Mesodermal cell (in vitro differentiated cells): ENCODE measurements around the gene GALNT7. TPM values are rescaled to one million over a fixed set of nuclear protein-coding genes. Genes with fewer than 3 reads are reported as not detected.
"Not testable (repeated sequence)": the region's sequence is repeated elsewhere in the genome, so short reads cannot be mapped to it uniquely, and the experiment has no call there.

Experiments
- H3K27ac ChIP-seq: 2 replicates; pipeline ENCODE4 v1.7.0; 2013; ENCODE audit warnings: mild to moderate bottlenecking, low read depth, low read length, moderate library complexity; ENCODE audit not compliant: severe bottlenecking
- H3K36me3 ChIP-seq: 2 replicates; pipeline ENCODE4 v1.7.1; 2013; ENCODE audit warnings: mild to moderate bottlenecking, low read length, moderate library complexity; ENCODE audit not compliant: control insufficient read depth, insufficient read depth
- H3K4me1 ChIP-seq: one replicate; pipeline ENCODE4 v1.7.1; 2013; ENCODE audit warnings: mild to moderate bottlenecking, low read length; ENCODE audit not compliant: insufficient read depth, control insufficient read depth, poor library complexity, severe bottlenecking
- H3K4me3 ChIP-seq: 2 replicates; pipeline ENCODE4 v1.7.0; 2013; ENCODE audit warnings: low read length, control low read depth, mild to moderate bottlenecking; ENCODE audit not compliant: insufficient read depth, poor library complexity, severe bottlenecking; ENCODE audit errors: extremely low read depth
- H3K9me3 ChIP-seq: 2 replicates; pipeline ENCODE4 v1.7.1; 2013; ENCODE audit warnings: mild to moderate bottlenecking, low read length, moderate library complexity; ENCODE audit not compliant: control insufficient read depth
- WGBS, 2 experiments: methylation state at CpG; one replicate each; pipeline ENCODE4 v1.1.5; 2013; ENCODE audit warnings: missing lambda C conversion rate in 2 of 2; ENCODE audit not compliant: insufficient coverage in 2 of 2; 5-methylcytosine and 5-hydroxymethylcytosine counted together
- polyA plus RNA-seq, 2 experiments: library from polyadenylated mRNA; stranded (reverse); fragments of 50-300 nt; gene quantifications; one replicate each; pipeline ENCODE4 v1.2.3, GENCODE V29; 2013

GALNT7 gene
- 37.9 TPM for polyA plus RNA-seq (2013, experiment 1 of 2)
- polyA plus RNA-seq (2013, experiment 2 of 2), result 40.1 TPM

GRCh38 chr4:173168396-173169177 lies at the start of gene GALNT7:
TSS of gene GALNT7 (plus strand) at chr4:173168811. CDS start at chr4:173168836, 25 bp downstream.
- peaks cover 9% of the 10 kb centered on the region for H3K36me3 ChIP-seq
- WGBS, 2 experiments, result 0% methylated on average over 28 to 43 of the region's 64 CpGs
- H3K9me3 ChIP-seq, result no peaks in the 10 kb centered on the region
- H3K4me3 ChIP-seq, result peak within 1 kb of the TSS; percentile 71
- no peaks in the 10 kb centered on the region for H3K4me1 ChIP-seq
- H3K27ac ChIP-seq, result peak within 1 kb of the TSS; percentile 84

GRCh38 chr4:173118819-173119218 lies 49.8 kb upstream of the GALNT7 start:
- no CpG with 5 or more reads among the region's 2 CpGs for WGBS, 2 experiments
- not testable (repeated sequence) for H3K27ac ChIP-seq, H3K4me3 ChIP-seq, H3K9me3 ChIP-seq, H3K36me3 ChIP-seq
- H3K4me1 ChIP-seq, result peaks cover 11% of the 10 kb centered on the region

GRCh38 chr4:173119818-173120217 lies 48.8 kb upstream of the GALNT7 start:
- WGBS, 2 experiments, result 89% methylated on average over 1 to 2 of the region's 3 CpGs
- no peaks in the 10 kb centered on the region for H3K9me3 ChIP-seq
- H3K4me1 ChIP-seq, result peaks cover 11% of the 10 kb centered on the region
- no peak overlapping the region for H3K27ac ChIP-seq
- no peaks in the 10 kb centered on the region for H3K36me3 ChIP-seq
- no peak overlapping the region for H3K4me3 ChIP-seq

DNA sequence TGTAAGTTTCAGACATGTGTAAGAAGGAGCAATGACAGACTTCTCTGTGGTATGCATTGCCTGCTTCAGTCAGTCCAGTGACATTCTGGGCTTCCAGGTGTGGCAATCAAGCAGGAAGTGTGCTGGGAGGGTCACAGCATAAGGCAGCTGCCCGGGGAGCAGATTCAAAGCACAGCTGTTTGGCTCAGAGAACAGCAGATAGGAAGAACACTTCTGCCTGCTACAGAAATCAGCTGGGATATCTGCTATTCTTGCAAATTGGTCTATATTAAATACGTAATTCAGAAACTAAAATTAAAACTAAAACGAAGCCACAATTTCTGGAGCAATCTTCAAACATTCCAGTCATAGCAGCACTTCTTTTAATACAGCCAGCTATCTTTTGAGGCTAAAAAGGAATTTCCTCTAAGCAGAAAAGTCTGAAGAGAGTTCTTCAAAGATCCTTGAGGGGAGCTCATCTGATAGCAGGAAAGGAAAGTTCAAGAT lies 47.5 kb upstream of the GALNT7 start:
- no peak overlapping the region for H3K4me3 ChIP-seq
- H3K9me3 ChIP-seq, result no peaks in the 10 kb centered on the region
- H3K36me3 ChIP-seq, result no peaks in the 10 kb centered on the region
- WGBS, 2 experiments, result 58 to 60% methylated on average over 1 to 2 of the region's 3 CpGs
- peaks cover 11% of the 10 kb centered on the region for H3K4me1 ChIP-seq
- H3K27ac ChIP-seq, result peak overlapping the region; percentile 33

GRCh38 chr4:173124209-173124865 lies 44.3 kb upstream of the GALNT7 start:
- Histone ChIP-seq H3K4me3 (no peak overlapping the region), H3K4me1 (peaks cover 11% of the 10 kb centered on the region), H3K9me3 (no peaks in the 10 kb centered on the region), H3K27ac (no peak overlapping the region), H3K36me3 (no peaks in the 10 kb centered on the region)
- 93 to 97% methylated on average over 3 of the region's 7 CpGs for WGBS, 2 experiments

DNA sequence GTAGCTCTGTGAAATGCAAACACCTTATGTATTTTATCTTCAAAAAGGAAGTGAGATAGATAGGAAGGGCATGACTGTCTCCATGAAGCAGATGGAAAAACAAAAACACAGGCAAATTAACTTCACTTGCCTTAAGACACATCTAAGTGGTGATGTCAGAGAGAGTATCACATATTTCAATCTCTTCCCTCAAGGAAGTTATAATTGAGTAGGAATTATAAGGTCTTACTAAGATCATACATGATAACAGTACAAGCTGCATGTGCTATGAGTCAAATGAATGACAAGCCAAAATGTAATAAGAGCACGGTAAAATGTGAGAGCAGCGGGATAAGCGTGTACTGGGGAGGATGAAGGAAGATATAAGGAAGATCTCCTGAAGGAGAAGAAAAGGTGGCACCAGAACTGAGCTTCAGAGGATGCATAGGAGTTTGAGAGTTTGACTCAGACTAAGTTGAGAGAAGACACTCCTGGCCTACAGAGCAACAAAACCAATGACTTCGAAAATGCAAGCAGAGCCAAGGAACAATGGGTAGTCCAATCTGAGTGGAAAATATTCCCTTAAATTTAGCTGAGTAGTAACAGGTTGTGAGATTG lies 43.3 kb upstream of the GALNT7 start:
- H3K36me3 ChIP-seq, result no peaks in the 10 kb centered on the region
- no peak overlapping the region for H3K27ac ChIP-seq
- H3K4me3 ChIP-seq, result no peak overlapping the region
- WGBS, 2 experiments, result 77 to 83% methylated on average over 4 of the region's 4 CpGs
- no peaks in the 10 kb centered on the region for H3K9me3 ChIP-seq
- peaks cover 11% of the 10 kb centered on the region for H3K4me1 ChIP-seq

DNA sequence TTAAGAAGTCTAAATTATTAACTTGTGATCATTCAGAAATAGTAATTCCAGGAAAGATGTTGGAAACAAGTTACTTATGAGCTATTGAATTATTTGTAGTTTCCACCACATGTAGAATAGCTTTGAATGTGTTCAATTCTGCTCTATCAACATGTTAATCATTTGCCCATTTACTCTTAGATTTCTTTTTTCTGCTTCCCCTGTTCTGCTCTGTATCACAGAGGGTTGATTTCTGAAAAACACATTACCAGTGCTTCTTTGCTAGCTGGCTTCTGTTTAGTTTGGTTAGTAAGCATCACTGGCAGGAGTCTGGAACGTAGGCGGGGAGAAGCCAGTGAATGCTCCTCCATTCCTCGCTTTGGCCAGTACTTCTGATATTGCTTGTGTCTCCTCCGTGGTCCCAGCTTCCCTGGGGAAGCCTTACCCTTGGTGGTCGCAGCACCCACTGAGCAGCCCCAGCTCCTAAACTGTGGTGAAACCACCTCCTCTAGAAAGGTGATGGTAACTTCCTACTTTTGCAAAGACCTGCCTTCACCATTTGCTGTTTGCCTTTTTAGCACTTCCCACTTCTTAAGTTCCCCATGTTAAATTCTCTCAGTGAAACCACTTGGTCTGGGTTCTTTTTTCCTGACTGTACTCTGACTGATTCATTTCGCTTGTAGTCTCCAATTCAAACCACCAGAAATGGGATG lies 40.3 kb upstream of the GALNT7 start:
- Histone ChIP-seq H3K27ac (no peak overlapping the region), H3K4me1 (no peaks in the 10 kb centered on the region), H3K36me3 (no peaks in the 10 kb centered on the region), H3K9me3 (no peaks in the 10 kb centered on the region), H3K4me3 (no peak overlapping the region)
- 90 to 94% methylated on average over 5 of the region's 6 CpGs for WGBS, 2 experiments

GRCh38 chr4:173130687-173131086 lies 37.9 kb upstream of the GALNT7 start:
- 100% methylated on average over 1 of the region's 5 CpGs for WGBS, 2 experiments
- H3K36me3 ChIP-seq, result no peaks in the 10 kb centered on the region
- H3K4me3 ChIP-seq, result no peak overlapping the region

GRCh38 chr4:173134426-173134825 lies 34.2 kb upstream of the GALNT7 start:
- H3K9me3 ChIP-seq, result no peaks in the 10 kb centered on the region
- 100% methylated on average over 1 of the region's 2 CpGs for WGBS, 2 experiments
- no peak overlapping the region for H3K27ac ChIP-seq
- H3K4me1 ChIP-seq, result no peaks in the 10 kb centered on the region
- H3K4me3 ChIP-seq, result no peak overlapping the region
- H3K36me3 ChIP-seq, result no peaks in the 10 kb centered on the region

More at GRCh38 chr4:173130687-173131086, 37.9 kb upstream of the GALNT7 start:
- H3K4me1 ChIP-seq, result no peaks in the 10 kb centered on the region
- H3K27ac ChIP-seq, result no peak overlapping the region
- H3K9me3 ChIP-seq, result no peaks in the 10 kb centered on the region

- no peaks in the 10 kb centered on the region for H3K4me1 ChIP-seq
- no peaks in the 10 kb centered on the region for H3K36me3 ChIP-seq
- 90 to 100% methylated on average over 2 to 3 of the region's 3 CpGs for WGBS, 2 experiments
- no peaks in the 10 kb centered on the region for H3K9me3 ChIP-seq
- H3K4me3 ChIP-seq, result no peak overlapping the region
- no peak overlapping the region for H3K27ac ChIP-seq
Measured at GRCh38 chr4:173135241-173135847, 33.3 kb upstream of the GALNT7 start.
